Right atrium auricular region (tissue), 2 donors: ENCODE data around the gene FAM131A. TPM values are rescaled to one million over a fixed set of nuclear protein-coding genes. Genes with fewer than 3 reads are reported as not detected.
A peak's percentile ranks its signal among the peaks of the same experiment; 100 is the strongest.

Experiments
- DNase-seq: peaks from one replicate; pipeline ENCODE4 v3.0.0-alpha.2; 2019; ENCODE audit warnings: low spot score
- H3K27ac ChIP-seq, 2 donors: fragments of 200-600 bp; sonication (generic); 1 replicate in 1 of 2; 2 replicates in 1 of 2; pipeline ENCODE4 v1.5.1; 2016 to 2019
- H3K27me3 ChIP-seq, 2 donors: fragments of 200-600 bp; sonication (generic); one replicate each; pipeline versions ENCODE4 v1.5.1 to v1.6.0; 2017 to 2019
- H3K36me3 ChIP-seq: fragments of 200-600 bp; sonication (generic); one replicate; pipeline ENCODE4 v1.5.1; 2016
- H3K4me1 ChIP-seq, 2 donors: fragments of 200-600 bp; sonication (generic); one replicate each; pipeline versions ENCODE4 v1.5.1 to v1.6.0; 2017 to 2019
- H3K4me3 ChIP-seq, 2 donors: fragments of 200-600 bp; sonication (generic); 1 replicate in 1 of 2; 2 replicates in 1 of 2; pipeline ENCODE4 v1.5.1; 2017 to 2019; ENCODE audit warnings: mild to moderate bottlenecking in 1 of 2, moderate library complexity in 1 of 2
- H3K9me3 ChIP-seq, 2 donors: fragments of 200-600 bp; sonication (generic); one replicate each; pipeline ENCODE4 v1.5.1; 2019
- total RNA-seq, 2 donors: library from RNA; depleted of rRNA; stranded (reverse); fragments of >200 nt; gene quantifications; one replicate each; pipeline ENCODE4 v1.1.0, GENCODE V29; 2016
- TF ChIP-seq, protein P1 (sequence below), 2 donors: fragments of 200-600 bp; sonication (generic); IDR thresholded peaks; one replicate each; pipeline ENCODE4 v1.5.1; 2019; ENCODE audit warnings: antibody characterized with exemption in 2 of 2

Gene FAM131A
- total RNA-seq, 2 donors from 2014 or later: 33.7 to 45.8 TPM

DNA sequence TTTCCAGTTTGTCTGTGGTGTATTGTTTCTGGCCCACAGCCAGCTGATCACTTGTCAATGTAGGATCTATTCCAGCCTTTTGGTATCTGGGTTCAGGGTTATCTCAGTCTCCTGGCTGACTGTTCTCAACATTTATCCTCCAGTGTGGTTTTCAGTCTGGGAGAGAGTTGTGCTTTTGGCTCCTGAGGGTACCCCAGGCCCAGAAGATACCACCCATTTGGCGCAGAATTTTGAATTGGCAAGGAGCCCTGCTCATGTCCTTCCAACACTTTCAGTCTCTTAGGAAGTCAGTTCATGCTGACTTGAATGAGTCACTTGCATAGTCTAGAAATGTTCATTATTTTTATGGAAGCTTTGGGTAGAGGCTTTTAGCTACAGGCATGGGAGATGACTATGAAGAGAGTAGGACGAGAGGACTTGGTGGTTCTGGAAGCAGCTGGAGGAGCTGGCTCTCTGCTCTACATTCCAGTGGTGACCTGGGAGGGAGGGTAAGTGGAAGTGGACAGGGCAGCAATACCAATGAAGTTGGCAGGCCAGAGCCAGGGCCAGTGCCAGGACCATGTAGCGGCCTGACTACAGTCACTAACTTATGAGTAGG lies 31.3 kb downstream of the FAM131A start:
- Histone ChIP-seq H3K36me3 (peaks cover 35% of the 10 kb centered on the region), H3K27me3 (no peaks in the 10 kb centered on the region), H3K27ac (peak overlapping the region; percentile 22 to 50), H3K4me3 (no peak overlapping the region), H3K9me3 (no peaks in the 10 kb centered on the region), H3K4me1 (peaks cover 0 to 30% of the 10 kb centered on the region in 2 donors)
- no peak for DNase-seq
- TF ChIP-seq, protein P1, sequence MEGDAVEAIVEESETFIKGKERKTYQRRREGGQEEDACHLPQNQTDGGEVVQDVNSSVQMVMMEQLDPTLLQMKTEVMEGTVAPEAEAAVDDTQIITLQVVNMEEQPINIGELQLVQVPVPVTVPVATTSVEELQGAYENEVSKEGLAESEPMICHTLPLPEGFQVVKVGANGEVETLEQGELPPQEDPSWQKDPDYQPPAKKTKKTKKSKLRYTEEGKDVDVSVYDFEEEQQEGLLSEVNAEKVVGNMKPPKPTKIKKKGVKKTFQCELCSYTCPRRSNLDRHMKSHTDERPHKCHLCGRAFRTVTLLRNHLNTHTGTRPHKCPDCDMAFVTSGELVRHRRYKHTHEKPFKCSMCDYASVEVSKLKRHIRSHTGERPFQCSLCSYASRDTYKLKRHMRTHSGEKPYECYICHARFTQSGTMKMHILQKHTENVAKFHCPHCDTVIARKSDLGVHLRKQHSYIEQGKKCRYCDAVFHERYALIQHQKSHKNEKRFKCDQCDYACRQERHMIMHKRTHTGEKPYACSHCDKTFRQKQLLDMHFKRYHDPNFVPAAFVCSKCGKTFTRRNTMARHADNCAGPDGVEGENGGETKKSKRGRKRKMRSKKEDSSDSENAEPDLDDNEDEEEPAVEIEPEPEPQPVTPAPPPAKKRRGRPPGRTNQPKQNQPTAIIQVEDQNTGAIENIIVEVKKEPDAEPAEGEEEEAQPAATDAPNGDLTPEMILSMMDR (IDR thresholded peaks at IDR 0.05): no peak

DNA sequence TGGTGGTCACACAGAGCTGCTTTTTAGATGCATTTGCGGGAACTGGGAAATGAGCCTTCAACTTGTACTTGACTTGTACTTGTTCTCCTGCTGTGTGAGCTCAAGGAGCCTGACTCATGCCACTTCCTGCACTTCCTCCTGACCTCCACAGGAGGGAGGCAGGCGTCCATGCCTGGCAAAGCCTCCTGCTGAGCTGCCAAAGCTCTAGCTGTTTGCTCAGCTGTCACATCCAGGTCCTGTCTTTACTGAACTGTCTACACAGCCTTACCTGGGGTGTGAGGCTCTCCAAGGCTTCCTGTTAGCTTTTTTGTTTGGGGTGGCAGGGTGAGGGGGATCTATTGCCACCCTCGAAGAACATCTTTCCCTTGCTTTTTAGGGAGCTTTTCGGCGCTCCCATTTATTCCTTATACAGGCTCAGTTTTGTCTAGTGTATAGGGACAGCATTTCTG lies 34.2 kb downstream of the FAM131A start:
- no peak overlapping the region for H3K27ac ChIP-seq
- H3K27me3 ChIP-seq: no peaks in the 10 kb centered on the region

DNA sequence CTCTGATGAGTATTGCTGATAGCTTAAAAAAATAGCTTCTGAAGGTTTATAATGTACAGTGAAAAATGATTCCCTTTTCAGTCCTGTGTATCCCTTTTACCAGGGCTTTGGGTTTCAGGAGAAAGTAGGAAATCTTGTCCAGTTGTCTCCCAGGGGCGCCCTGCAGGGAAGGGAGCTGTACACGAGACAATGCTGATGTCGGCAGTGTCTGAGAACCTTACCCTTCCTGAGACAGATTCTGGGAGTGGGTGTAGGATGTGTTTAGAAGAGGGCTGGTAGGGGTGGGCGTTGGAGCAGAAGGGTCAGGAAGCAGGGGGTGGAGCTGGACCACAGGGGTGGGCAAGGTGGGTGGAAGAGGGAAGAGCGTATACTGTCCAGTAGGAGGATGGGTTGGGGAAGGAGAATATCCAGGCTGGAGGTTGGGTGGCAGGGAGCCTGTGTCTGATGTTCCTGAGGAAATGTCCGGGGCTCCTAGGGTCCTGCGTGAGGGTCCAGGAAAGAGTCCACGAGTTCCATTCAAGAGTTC lies 35.0 kb downstream of the FAM131A start:
- peaks cover 11% of the 10 kb centered on the region for H3K36me3 ChIP-seq
- no peaks in the 10 kb centered on the region for H3K27me3 ChIP-seq
- no peak for DNase-seq
- H3K4me1 ChIP-seq: peaks cover 0 to 23% of the 10 kb centered on the region in 2 donors
- H3K4me3 ChIP-seq: no peak overlapping the region
- TF ChIP-seq, protein P1 (IDR thresholded peaks at IDR 0.05): no peak
- H3K9me3 ChIP-seq: no peaks in the 10 kb centered on the region
- no peak overlapping the region for H3K27ac ChIP-seq

More for the DNA sequence above, 34.2 kb downstream of the FAM131A start:
- Histone ChIP-seq H3K4me1 (peaks cover 0 to 23% of the 10 kb centered on the region in 2 donors), H3K36me3 (peaks cover 15% of the 10 kb centered on the region), H3K4me3 (no peak overlapping the region), H3K9me3 (no peaks in the 10 kb centered on the region)
- TF ChIP-seq, protein P1 (IDR thresholded peaks at IDR 0.05): peak; percentile 91 to 96
- DNase-seq: peak; percentile 87

DNA sequence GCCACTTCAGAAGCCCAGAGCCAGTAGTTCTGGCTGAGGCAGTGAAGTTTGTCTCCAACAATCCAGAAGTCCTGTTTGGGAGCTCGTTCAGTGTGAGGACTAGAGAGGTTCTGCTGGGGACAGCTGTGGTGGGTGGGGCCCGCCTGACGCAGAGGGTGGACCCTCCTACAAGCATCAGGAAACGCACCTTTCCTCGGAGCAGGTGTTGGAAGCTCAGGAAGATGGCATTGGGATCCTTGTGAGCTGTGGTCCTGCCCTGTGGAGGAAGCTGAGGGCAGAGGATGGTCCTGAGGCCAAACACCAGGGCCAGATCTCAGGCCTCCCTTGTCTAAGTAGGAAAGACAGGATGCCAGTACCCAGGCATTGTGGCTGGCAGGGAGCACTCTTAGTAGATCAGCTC lies 35.5 kb downstream of the FAM131A start:
- DNase-seq: no peak
- no peaks in the 10 kb centered on the region for H3K27me3 ChIP-seq
- TF ChIP-seq, protein P1 (IDR thresholded peaks at IDR 0.05): no peak
- no peaks in the 10 kb centered on the region for H3K9me3 ChIP-seq
- no peak overlapping the region for H3K4me3 ChIP-seq
- peak overlapping the region in 1 of 2 donors; percentile 12 for H3K27ac ChIP-seq
- peaks cover 0 to 23% of the 10 kb centered on the region in 2 donors for H3K4me1 ChIP-seq
- peaks cover 8% of the 10 kb centered on the region for H3K36me3 ChIP-seq

DNA sequence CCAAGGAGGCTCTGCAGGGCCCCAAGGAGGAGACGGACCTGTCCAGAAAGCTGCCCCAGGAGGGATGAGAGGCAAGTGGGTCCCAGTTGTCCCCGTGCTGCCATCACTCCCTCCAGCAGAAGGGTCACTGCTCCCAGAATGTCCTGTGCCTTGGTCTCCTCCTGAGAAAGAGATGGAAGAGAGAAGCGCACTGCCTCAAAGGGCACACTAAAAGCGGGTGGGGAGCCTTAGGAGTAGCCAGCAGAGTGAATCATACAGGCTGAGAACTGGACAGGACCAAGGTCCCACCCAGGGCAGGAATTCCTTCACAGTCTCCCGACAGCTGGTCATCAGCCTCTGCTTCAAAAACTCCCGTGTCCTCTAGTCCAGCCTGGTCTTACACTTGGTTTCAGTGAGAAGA lies 36.0 kb downstream of the FAM131A start:
- DNase-seq: peak; percentile 71
- Histone ChIP-seq H3K4me3 (no peak overlapping the region), H3K27ac (peak overlapping the region in 1 of 2 donors; percentile 12), H3K27me3 (no peaks in the 10 kb centered on the region), H3K36me3 (peaks cover 3% of the 10 kb centered on the region), H3K9me3 (no peaks in the 10 kb centered on the region), H3K4me1 (peaks cover 0 to 18% of the 10 kb centered on the region in 2 donors)
- TF ChIP-seq, protein P1 (IDR thresholded peaks at IDR 0.05): no peak
